Choroid plexus epithelial cell (primary cell): ENCODE results near the gene ITGA11.

Experiments used
- DNase-seq: peaks from one replicate; pipeline ENCODE4 v3.0.0-alpha.2; 2010; ENCODE audit warnings: low read depth
- H3K4me3 ChIP-seq: 2 replicates; pipeline ENCODE4 v1.5.1; 2011; ENCODE audit warnings: low read depth, mild to moderate bottlenecking, control low read depth, low read length, moderate library complexity
- TF ChIP-seq, protein P1 (sequence below): conservative IDR thresholded peaks from 2 replicates; pipeline ENCODE4 v1.5.1; 2011; ENCODE audit warnings: low read depth, mild to moderate bottlenecking, control low read depth, inconsistent platforms, low read length, moderate library complexity

ITGA11 gene

DNA sequence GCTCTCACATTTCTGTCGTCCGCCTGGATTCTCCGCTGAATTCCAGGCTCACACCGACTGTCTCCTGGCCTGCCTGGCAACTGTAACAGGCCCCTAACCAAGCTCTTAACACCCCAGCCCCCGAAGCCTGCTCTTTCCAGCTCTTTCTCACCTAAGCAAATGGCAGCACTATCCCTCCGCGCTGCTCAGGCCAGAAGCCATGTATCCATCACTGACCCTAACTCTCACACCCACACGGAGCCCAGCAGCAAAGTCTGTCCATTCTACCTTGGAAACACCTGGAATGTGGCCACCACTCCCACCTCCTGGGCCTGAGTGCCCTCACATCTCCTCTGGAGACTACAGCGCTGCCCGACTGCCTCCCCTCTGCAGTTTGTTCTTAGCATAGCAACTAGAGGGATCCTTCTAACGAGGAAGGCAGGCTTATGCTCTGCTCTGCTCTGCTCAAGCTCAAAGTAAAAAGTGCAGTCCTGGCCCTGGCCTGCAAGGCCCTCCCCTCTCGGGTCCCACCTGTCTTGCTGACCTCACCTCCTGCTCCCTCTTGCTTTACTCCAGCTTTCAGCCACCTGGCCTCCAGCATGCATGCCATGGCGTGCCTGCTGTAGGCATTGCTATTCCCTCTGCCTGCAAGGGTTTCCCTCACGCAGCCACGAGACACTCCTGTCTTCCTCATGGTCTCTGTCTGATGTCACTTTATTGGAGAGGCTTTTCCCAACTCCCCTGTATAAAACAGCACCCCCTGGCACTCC, 127.2 kb downstream of the ITGA11 start:
- no peak for DNase-seq
- no peak overlapping the region for H3K4me3 ChIP-seq
- TF ChIP-seq, protein P1, sequence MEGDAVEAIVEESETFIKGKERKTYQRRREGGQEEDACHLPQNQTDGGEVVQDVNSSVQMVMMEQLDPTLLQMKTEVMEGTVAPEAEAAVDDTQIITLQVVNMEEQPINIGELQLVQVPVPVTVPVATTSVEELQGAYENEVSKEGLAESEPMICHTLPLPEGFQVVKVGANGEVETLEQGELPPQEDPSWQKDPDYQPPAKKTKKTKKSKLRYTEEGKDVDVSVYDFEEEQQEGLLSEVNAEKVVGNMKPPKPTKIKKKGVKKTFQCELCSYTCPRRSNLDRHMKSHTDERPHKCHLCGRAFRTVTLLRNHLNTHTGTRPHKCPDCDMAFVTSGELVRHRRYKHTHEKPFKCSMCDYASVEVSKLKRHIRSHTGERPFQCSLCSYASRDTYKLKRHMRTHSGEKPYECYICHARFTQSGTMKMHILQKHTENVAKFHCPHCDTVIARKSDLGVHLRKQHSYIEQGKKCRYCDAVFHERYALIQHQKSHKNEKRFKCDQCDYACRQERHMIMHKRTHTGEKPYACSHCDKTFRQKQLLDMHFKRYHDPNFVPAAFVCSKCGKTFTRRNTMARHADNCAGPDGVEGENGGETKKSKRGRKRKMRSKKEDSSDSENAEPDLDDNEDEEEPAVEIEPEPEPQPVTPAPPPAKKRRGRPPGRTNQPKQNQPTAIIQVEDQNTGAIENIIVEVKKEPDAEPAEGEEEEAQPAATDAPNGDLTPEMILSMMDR = no peak

DNA sequence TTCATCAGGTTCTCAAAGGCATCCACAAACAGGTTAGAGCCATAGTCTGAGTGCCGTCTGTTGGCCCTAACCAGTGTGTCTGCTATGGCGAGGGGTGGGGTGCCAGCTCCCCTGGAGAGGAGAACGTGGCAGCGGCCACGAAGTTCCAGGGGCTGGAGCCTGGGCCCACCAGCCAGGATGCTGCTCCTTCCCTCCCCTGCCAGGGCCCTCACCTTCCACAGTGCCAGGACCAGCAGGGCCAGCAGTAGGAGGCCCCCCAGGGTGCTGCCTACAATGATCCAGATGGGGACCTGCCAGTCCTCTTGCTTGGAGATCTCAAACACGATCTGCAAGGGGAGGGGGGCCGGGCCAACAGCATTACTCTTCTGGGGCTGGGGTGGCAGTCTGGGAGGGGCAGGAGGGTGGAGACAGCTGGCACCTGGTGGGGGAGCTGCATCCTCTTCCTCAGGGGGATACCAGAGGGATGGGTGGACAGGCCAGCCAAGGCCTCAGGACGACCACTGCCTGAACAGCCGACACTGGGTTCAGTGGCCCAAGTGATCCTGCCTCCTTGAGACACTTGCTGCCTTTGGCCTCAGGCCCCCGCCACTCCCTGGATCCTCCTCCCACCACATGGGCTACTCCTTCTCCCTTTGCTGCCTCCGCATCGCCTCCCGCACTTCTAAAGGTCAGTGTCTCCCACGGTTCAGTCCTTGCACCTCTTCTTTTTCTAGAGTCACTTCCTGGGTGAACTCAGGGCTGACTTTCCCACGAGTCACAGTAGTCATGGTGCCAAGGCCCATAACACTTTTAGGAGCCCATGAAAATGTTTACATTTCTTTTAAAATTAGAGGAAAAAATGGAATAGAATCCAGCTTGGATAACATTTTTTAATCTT, 128.2 kb downstream of the ITGA11 start:
- DNase-seq = no peak
- H3K4me3 ChIP-seq = no peak overlapping the region
- TF ChIP-seq, protein P1 = no peak

DNA sequence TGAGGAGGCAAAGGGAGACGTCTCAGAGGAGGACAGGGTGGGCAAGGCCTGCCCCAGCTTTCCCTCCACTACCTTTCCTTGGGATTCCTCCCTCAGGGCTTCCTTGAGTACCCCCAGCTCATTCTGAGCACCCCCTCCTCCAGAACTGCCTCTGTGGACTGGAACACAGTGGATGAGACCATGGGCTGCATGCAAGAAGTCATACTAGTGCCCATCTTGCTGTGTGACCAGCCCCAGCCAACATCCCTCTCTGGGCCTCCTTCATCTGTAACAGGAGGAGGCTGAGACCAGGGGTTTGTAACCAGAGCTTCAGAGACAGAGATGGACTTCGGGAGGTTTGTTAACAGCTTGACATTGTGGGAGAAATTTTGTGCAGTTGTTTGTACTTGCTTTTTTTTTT, 128.8 kb downstream of the ITGA11 start:
- TF ChIP-seq, protein P1 = no peak
- H3K4me3 ChIP-seq = no peak overlapping the region
- DNase-seq = no peak

DNA sequence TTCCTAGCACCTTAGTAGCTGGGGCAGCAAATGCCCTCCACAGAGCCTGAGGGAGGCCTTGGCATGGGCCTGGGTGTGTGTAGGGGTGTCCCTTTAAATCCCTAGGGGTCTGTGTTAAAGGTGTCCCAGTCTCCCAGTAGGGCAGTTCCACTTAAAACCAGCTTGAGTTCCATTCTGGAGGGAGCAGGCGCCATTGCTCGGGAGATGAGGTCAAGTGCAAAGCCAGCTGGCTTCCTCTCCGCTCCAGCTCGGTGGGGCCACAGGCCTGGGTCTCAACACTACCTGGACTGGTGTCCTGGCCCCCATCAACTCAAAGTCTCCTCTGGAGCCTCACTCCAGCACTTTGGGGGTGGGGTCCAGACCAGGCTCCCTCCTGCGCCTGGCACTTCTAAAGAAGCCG, 129.2 kb downstream of the ITGA11 start:
- no peak overlapping the region for H3K4me3 ChIP-seq
- no peak for DNase-seq
- TF ChIP-seq, protein P1 = no peak

DNA sequence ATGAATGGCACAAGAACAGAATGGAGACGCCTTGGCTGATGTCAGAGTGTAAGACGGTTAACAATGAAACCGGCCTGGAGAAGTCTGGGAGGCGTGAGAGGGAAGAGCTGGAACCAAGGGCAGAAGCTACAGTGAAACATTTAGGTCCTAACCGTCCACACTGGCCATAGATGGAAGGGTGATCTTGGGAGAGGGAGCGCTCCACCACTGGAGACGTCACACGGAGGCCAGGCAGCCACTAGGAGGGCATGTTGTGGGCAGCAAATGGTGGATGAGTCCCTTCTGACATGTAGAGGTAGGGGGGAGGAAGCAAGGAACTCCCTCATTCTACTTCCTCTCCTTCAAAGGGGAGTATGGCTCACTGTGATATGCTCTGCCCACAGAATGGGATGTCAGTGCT, 130.7 kb downstream of the ITGA11 start:
- DNase-seq = no peak
- TF ChIP-seq, protein P1 = no peak
- no peak overlapping the region for H3K4me3 ChIP-seq

DNA sequence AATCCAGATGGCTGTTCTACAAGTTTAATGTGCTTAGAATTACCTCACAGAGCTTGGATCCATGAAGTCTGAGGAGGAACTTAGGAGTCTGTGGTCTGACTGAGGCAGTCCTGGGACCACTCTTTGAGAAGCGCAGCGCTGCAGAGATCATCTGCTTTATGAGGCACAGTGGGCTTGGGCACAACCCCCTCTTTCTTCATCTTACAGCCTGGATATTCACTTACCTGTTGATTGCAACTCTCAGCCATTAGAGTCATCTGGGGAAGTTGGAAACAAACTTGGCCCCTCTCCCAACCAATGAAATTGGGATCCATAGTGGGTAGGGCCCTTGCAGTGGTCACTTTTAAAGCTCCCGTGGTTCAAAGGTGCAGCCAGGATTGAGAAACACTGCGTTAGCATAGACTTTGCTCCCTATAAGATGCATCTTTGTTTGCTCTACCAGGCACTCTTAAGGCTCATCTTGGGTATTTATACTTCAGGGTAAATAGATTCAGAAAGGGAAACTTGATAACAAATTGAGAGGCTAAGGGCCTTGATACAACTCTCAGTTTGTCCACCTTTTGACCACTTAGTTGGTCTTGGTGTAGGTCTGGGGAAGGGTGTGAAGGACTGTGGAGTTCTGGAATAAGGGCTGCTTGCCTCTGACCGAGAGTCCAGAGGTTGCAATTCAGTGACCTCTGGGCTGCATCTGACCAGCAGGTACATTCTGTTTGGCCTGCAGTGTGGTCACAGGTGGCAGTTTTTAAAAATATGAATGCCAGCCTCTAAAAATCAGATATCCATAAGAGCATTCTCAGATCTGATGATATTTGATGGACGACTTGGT, 131.6 kb downstream of the ITGA11 start:
- TF ChIP-seq, protein P1 = no peak
- DNase-seq = no peak

More for the DNA sequence above, 131.6 kb downstream of the ITGA11 start:
- no peak overlapping the region for H3K4me3 ChIP-seq
